GM19043 (cell line): ENCODE data around the gene MAP7.

Experiments used
- ATAC-seq: cut with Tn5 transposase; IDR thresholded peaks from one replicate; pipeline ENCODE4 v1.9.1; 2021; ENCODE audit warnings: low read depth; ENCODE audit not compliant: unreplicated experiment

The MAP7 gene

DNA sequence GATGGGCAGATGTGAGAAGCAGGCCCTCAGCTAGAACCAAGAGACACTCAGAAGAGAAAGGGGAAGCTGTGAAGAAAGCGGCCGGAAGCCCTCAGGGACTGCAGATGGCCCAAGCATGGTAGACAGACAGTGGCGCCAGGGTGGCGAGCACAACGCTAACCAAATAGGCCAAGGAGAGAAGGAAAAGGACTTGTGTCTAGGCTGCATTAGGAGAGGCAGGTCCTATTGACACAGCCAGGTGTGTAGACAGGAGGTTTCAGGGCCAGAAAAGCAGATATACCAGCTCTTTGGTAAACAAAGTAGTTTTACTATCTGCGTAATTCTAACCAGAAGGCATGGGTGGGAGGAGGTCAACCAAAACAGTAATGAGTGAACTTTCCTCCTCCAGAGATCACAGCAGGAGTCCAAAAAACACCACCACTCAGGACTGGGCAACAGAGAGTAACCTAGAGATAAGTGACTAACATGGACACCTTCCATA, 15.8 kb upstream of the MAP7 start:
- no peak for ATAC-seq

DNA sequence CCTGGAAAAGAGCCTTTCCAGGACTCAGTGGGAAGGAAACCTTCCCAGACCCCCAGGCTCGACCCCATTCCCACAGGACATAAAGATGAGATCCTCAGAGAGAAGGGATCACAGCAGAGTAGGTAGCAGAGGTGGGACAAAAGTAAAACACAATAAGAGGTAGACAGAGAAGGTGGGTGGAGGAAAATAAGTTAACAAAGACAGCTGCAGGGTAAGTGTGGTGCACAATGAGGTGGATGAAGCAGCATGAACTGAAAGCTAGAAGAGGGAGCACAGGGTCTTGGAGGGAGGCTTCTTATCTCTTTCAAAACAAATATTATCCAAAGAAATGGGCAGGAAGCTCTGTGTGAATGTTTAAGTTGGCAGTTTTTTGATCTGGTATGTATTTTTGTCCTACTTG, 14.0 kb upstream of the MAP7 start:
- no peak for ATAC-seq

DNA sequence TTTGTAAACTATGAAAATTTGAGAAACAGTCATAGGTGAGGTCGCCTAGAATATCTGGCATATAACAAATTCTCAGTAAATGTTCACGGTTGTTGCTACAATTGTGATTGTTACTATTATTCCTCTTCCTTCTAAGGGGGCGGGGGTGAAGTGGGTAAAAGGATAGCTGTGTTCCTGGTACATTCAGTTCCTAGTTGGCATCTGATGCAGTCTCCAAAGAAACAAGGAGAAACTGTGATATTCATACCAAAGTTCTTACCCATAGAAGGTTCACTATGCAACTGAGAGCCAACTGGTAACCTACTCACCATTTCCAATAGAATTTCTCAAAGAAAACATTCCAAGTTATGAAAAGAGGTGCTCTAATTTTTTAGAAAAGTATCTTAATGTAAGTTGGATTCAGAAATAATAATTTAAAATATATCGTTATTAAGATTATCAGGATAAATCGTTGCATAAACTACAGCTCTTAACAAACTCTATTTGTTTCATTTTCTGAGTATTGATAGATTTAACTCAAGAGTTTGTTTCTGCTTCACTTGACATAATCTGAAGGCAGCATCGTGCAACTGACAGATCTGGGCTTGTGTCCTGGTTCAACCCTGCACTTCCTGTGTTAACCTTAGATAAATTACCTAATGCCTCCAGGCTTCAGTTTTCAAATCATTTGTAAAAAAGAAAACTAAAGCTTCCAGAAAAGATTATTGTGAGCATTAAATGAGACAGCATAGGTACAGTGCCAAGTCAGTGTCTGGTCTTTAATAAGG, 13.3 kb upstream of the MAP7 start:
- ATAC-seq, result no peak

DNA sequence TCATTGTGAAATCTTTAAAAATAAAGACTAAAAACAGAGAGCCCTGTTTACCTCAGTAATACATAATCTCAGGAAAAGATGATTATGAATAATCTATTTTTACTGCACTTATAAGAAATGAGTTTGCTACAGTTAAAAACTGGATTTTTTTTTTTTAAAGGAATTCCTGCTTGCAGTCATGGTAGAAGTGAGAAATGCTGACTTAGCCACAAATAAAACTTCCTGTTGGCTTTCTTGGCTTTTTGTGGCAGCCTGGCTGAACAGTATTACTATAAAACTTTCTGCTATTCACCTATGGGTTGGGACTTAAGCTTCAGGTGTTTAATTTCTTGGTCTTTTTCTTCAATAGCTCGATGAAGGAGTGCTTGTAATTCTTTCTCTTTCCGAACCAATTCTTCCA, 12.0 kb upstream of the MAP7 start:
- ATAC-seq, result no peak

DNA sequence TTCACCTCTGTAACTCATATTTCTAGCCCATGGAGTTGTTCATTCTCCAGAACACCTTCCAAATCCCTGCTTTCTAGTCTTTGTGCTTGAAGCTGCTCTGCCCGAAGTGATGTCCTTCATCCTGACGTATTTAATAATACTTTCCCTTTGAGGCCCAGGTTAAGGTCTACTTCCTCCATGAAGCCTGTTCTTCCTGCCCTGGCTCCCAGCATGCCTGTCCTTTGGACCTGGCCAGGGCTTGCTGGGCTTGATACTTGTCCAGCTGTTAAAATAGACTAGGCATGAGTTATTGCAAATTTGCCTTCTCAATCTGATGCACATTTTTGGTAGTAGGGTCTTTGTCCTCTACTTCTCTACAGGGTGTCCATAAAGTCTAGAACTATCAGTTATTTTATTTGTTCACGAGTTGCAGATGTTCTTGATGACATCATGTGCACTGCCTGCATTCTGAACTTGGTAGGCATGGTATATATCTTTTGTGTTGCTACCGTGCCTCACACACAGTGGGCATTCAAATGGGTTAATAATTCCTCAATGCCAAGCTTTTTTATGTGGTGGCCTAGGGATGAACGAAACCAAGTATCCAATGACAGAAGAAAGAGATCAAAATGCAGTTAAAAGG, 3.1 kb upstream of the MAP7 start:
- no peak for ATAC-seq

DNA sequence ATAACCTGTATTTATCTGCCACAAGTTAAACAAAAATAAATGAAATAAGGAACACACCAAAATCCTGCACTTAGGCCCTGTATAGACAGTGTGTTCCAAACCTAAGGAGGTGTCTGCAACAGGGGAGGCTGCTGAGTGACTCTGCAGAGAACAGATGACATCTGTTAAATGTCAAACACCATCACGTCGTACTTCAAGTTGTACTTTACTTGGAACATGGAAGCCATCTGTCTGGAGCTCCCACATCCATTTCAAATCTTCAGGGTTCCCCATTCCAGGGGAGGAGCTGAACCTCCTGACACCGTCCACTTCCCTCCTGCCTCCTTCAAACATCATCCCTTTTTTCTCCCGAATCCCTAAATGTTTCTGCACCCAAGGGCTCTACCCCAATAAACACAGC, 1.8 kb upstream of the MAP7 start:
- ATAC-seq, result no peak

DNA sequence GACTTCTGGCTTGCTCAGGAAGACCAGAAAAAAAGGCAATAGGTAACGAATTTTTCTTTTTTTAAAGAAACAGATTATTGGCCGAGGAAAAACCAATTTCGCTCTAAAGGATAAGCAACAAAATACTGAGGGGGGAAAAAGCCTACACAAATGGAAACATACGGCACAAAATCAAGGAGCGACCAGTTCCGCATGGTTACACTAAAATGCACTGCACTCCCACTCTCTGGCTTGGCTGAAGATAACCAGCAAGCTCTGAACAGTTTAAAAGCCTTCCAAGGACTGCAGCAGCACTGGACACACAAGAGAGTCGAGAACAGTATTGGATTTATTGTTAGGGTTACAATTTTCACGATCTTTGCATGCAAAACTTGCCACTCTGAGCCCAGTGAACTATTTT, 881 bp upstream of the MAP7 start:
- ATAC-seq, result no peak

DNA sequence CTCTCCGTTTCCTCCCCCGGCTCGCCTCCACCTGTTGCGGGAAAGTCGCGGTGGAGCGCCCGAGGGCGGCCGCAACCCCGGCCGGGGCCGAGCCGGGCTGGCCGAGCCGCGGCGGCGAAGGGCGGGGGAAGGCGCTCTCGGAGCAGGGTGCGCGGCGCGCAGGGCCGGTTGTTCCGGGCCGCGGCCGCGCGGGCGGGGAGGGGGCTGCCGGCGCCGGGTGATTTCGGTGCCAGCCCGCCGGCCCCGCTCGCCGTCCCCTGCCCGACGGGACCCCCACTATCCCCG, 235 bp downstream of the MAP7 start:
- ATAC-seq, result peak; percentile 44

DNA sequence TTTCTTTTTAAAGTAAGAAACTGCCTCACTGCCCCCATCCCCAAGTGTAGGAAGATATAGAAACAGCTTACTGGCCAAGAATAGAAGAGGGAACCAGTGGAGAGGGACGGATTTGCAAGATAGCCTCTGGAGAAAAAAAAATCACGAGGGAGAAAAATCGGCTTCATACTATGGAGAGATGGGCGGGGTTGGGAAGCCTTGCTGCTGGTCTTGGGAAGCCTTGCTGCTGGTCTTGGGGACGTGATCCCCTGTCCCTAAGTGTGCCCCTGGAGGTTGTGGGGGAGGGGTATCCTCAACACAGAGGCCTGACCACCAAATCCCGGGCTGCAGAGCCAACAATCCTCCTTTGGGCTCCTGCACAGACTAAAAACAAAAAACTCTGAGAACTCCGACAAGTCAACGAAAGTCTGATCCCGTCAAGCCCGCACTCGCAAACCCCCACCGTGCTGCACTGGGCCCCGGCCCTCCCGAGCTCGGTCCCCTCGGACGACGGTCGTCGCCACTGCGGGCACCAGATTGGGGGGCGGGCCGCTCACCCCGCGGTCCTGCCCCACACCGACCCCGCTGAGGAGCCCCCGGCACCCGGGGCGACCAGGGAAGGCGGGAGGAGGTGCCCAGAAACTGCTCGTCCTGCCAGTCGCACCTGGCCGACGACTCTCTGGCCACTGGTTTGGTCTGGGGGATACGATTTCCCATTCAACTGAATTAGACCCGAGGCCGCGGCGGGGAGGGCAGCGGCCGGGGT, 750 bp downstream of the MAP7 start:
- ATAC-seq, result no peak

DNA sequence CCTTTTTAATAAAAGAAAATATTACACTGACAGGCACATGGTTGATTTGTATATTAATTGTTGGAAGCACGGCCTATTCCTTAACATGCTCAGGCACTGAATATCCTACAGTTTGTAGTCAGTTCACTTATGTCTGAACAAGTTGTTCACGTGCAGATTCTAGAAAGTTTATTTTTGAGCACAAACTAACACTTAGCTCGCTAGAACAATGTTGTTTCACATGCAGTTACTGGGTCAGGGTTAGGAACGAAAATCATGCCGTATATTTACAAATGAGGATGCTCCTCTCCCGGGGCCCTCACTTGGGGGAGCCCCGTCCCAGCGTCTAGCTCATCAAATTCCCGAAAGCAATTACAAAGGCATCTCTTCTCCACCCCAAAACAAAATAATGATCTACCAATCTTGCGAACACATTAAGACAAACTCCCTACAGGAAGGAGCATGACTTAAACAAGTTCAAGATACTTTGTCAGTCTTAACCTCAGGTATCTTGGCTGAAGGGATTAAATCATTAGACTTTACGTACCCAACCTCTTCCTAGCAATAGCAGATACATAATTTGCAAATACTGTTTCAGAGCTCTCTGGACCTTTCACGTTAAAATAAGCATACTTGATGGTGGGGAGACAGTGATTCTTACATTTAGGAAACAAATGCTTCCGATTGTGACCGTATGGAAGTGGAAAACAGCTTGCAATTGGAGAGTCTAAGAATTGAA, 1.5 kb downstream of the MAP7 start:
- ATAC-seq, result no peak

DNA sequence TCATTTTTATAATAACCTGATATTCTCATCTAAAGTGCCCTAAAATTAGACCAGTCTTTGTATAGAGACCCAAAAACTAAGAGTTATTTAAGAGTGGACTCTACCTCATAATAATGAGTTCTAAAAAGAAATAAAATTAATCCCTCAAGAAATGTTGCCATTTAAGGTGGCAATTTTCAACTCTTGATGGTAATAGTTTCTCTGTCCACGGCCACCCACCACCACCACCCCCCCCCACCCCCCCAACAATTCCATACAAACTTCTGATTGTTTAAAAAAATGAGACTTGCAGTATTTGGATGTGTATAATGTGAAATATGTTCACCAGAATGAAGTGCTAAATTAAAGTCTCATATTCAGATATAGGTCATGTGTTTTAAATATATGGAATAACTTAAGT, 2.4 kb downstream of the MAP7 start:
- no peak for ATAC-seq

DNA sequence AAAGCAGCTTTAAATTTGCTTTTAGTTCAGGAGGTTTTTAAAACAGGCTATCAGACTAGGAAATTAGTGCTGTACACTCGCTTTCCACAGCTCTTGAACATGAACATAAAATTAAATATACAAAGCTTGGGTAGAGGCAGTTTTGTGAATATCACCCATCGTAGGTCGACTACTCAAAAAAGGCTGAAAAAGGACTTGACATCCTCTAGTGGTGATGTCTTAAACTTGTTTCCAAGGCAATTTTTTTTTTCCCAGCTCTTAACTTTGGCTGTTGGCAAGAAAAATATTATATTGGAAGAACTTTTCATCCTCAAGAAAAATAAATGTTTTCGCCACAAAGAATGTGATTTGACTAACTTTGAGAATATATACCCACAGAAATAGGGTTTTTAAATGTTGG, 2.9 kb downstream of the MAP7 start:
- no peak for ATAC-seq

DNA sequence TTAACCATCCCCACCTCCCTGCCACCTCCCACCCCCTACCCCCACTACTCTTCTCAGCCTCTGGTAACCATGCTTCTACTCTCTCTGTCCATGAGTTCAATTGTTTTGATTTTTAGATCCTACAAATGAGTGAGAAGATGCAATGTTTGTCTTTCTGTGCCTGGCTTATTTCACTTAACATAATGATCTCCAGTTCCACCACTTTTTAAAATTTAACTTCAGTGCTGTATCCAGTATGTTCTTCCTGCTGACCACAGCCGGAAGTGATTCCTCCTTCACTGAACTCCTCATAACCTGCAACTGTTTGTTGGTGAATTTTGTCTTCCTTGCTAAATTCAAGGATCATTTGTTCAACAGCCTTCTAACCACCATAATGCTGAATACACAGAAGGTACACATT, 3.9 kb downstream of the MAP7 start:
- ATAC-seq, result no peak

DNA sequence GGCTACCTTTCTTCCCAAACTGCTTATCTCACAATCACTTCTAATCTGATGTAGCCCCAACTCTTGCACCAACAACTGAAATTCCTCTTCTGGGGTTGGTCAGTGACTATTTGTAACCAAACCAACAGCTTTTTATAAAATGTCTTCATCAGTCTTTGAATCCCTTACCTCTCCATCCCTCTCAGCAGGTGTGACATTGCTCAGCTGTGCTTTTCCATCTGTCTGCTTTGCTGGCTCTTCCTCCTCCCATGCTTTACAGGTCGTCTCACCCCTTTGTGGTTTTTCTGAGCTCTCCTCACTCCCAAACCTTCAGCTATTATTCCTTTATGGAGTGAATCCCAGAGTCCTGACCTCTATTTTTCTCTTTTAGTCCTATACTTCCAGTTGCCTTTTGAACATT, 5.9 kb downstream of the MAP7 start:
- no peak for ATAC-seq

DNA sequence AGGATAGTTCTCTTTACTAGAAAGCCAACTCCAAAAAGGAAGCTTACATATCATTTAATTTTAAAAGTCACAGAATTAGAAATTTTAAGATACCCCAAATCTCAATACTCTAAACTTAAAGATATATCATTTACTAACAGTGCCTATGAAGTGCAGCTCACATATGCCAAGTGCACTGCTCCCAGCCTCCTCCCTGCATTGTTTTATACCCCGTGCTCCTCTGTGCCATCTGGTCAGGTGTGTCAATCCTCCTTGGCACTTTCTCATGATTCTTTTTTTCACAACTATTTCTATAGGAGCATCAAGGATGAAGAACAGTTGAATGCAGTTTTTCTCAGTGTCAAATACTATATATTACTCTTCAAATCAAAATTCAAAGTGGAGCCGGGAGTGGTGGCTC, 8.8 kb downstream of the MAP7 start:
- no peak for ATAC-seq

DNA sequence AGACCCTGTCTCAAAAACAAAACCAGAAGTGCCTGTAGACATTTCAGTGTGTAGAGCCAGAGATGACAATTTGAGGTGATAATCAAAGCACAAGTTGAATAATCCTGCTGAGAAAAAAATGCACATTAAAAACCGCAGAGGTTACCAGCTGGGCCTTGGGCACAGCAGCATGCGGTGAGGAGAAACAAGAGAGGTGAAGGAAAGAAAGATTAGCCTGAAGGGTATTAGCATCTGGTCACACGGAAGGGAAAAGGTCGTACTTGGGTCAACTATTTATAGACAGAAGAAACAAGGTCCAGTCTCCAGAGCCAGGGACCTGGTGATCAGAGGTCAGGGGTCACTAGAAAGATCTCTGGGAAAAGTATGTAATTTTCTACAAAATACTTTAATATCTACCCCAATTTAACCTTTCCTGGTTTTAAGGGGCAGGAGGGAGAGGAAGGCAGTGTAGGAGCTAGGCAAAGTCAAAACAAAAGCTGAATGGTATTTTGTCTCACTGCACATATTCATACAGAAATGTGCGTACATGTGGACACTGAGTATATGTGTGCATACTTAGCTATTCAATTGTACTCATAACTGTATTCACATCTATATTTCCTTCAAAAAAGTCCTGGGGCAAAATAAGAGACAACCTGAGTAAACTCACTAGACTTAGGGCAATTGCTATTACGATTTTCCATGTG, 10.1 kb downstream of the MAP7 start:
- ATAC-seq, result no peak

DNA sequence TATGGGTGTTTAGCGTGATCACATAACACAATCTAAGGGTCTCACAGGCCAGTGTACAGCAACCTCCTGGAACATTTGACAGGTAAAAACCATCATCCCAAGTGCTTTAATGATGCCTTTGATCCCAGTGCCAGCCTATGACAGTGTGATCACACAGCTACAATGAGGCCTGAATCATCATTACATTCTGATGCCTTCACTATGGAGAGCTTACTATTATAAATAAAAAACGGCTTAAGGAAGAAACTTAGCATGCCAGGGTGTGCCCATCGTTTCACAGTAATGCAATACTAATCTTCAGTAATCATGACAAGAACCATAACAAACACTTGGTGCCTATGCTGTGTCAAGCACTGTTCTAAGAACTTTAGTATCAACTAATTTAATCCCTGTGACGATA, 11.4 kb downstream of the MAP7 start:
- no peak for ATAC-seq

DNA sequence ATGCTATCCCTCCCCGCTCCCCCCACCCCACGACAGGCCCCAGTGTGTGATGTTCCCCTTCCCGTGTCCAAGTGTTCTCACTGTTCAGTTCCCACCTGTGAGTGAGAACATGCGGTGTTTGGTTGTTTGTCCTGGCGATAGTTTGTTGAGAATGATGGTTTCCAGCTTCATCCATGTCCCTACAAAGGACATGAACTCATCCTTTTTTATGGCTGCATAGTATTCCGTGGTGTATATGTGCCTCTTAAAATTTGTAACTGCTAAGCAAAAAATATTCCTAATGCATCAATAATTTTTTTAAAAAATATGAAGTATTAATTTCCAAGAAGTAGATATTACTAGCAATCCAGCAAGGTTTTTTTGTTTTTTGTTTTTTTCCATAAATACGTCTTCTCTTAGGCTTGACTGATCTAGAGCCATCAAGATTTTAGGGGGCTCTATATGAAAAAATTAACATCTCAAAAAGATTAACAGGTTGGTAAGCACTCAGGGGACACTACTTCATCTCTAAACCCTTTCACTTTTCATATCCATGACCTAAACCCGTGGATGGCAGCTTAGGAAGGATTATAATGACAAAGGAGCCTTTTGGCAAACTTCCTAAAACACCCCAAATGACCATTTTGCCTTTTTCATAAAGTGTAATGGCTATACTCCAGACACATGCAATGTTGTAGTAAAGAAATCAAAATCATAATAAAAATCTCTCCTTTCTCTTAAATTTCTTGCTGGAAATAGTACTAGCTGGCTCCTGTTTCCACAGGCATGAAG, 14.2 kb downstream of the MAP7 start:
- ATAC-seq, result no peak

DNA sequence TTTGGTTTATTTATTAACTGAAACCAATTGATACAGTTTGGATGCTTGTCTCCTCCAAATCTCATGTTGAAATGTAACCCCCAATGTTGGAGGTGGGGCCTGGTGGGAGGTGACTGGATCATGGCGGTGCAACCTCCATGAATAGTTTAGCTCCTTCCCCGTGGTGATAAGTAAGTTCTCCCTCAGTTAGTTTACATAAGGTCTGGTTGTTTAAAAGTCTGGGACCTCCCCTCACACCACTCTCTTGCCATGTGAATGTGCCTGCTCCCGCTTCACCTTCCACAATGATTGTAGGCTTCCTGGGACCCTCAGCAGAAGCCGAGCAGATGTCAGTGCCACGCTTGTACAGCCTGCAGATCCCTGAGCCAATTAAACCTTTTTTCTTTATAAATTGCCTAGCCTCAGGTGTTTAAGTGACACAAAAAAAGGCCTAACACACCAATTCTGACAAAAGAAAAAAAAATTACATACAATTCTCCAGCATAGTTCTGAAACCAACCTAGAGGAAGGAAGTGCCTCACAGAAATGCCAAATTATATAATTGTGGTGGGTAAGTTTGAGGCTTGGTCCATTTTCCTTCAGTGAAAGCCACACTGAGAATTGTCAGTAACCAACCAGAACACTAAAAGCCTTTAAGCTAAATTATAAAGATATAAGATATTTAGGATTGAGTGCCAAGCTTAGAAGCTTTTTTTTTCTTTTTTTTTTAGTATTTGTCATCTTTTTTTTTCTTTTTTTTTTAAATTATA, 15.0 kb downstream of the MAP7 start:
- ATAC-seq, result no peak
